Mammary epithelial cell (primary cell): Measurements from ENCODE around the gene HIBADH.

Experiments
- CTCF ChIP-seq, 2 donors: IDR thresholded peaks in 1 of 2; conservative IDR thresholded peaks in 1 of 2; 2 replicates each; pipeline ENCODE4 v1.5.1; 2011 to 2012; ENCODE audit warnings: inconsistent platforms in 2 of 2, low read length in 2 of 2, mild to moderate bottlenecking in 2 of 2, control low read depth in 1 of 2, low read depth in 1 of 2; ENCODE audit not compliant: insufficient read depth in 1 of 2; ENCODE audit errors: extremely low read depth in 1 of 2
- EZH2 ChIP-seq: IDR thresholded peaks from 2 replicates; pipeline ENCODE4 v1.6.1; 2012; ENCODE audit warnings: low read length, inconsistent platforms, borderline replicate concordance

- TF ChIP-seq CTCF (conservative IDR thresholded peaks at IDR 0.05 in 1 of 2, IDR thresholded peaks at IDR 0.05 in 1 of 2; ENCODE audit: extremely low read depth in 1 of 2, insufficient read depth in 1 of 2, low read depth in 1 of 2, low read length in 2 of 2): no peak
- TF ChIP-seq EZH2: no peak
Measured at GRCh38 chr7:27602766-27603165, 59.9 kb downstream of the HIBADH start.
